GM23248 (cell line): ENCODE results near the gene DPEP2NB. TPM values are rescaled to one million over a fixed set of nuclear protein-coding genes. Genes with fewer than 3 reads are reported as not detected.
"Not testable (repeated sequence)": the region's sequence is repeated elsewhere in the genome, so short reads cannot be mapped to it uniquely, and the experiment has no call there.

Experiments
- DNase-seq: peaks from one replicate; pipeline ENCODE4 v3.0.0-alpha.2; 2015
- H2AFZ ChIP-seq: fragments of 200-600 bp; sonication (generic); 2 replicates; pipeline ENCODE4 v1.6.1; 2016; ENCODE audit warnings: antibody characterized with exemption
- H3F3A ChIP-seq: fragments of 200-600 bp; sonication (generic); 2 replicates; pipeline ENCODE4 v1.6.1; 2016; ENCODE audit warnings: mild to moderate bottlenecking, antibody characterized with exemption, mixed run types; ENCODE audit not compliant: insufficient read depth
- H3K27ac ChIP-seq: fragments of 200-600 bp; sonication (generic); 2 replicates; pipeline ENCODE4 v1.5.1; 2016; ENCODE audit warnings: mild to moderate bottlenecking
- H3K27me3 ChIP-seq: fragments of 200-600 bp; sonication (generic); replicated peaks from 2 replicates; pipeline ENCODE4 v1.6.1; 2016; ENCODE audit warnings: mild to moderate bottlenecking; ENCODE audit not compliant: insufficient read depth
- H3K36me3 ChIP-seq: fragments of 200-600 bp; sonication (generic); 2 replicates; pipeline ENCODE4 v1.6.1; 2016; ENCODE audit warnings: low read depth, mild to moderate bottlenecking
- H3K4me1 ChIP-seq: fragments of 200-600 bp; sonication (generic); 2 replicates; pipeline ENCODE4 v1.6.1; 2016; ENCODE audit warnings: mild to moderate bottlenecking; ENCODE audit not compliant: insufficient read depth
- H3K4me2 ChIP-seq: fragments of 200-600 bp; sonication (generic); one replicate; pipeline ENCODE4 v1.6.1; 2016; ENCODE audit warnings: mild to moderate bottlenecking; ENCODE audit not compliant: unreplicated experiment
- H3K4me3 ChIP-seq: fragments of 200-600 bp; sonication (generic); 2 replicates; pipeline ENCODE4 v1.5.1; 2016; ENCODE audit warnings: mild to moderate bottlenecking
- H3K79me2 ChIP-seq: fragments of 200-600 bp; sonication (generic); 2 replicates; pipeline ENCODE4 v1.6.1; 2016; ENCODE audit warnings: mild to moderate bottlenecking; ENCODE audit not compliant: insufficient read depth
- H3K9ac ChIP-seq: fragments of 200-600 bp; sonication (generic); 2 replicates; pipeline ENCODE4 v1.6.1; 2016; ENCODE audit warnings: mild to moderate bottlenecking
- H3K9me2 ChIP-seq: fragments of 200-600 bp; sonication (generic); 2 replicates; pipeline ENCODE4 v1.6.1; 2016; ENCODE audit warnings: mixed run types, mild to moderate bottlenecking, moderate library complexity; ENCODE audit not compliant: insufficient read depth
- H3K9me3 ChIP-seq: fragments of 200-600 bp; sonication (generic); one replicate; pipeline ENCODE4 v1.6.1; 2017; ENCODE audit warnings: low read depth
- H4K20me1 ChIP-seq: fragments of 200-600 bp; sonication (generic); 2 replicates; pipeline ENCODE4 v1.6.0; 2016; ENCODE audit not compliant: insufficient read depth
- EZH2 ChIP-seq: fragments of 200-600 bp; sonication (generic); IDR thresholded peaks from 2 replicates; pipeline ENCODE4 v1.6.1; 2018; ENCODE audit warnings: antibody characterized with exemption, mild to moderate bottlenecking; ENCODE audit not compliant: insufficient read depth, poor library complexity, severe bottlenecking
- EZH2phosphoT487 ChIP-seq: fragments of 200-600 bp; sonication (generic); IDR thresholded peaks from 2 replicates; pipeline ENCODE4 v1.6.1; 2018; ENCODE audit warnings: antibody characterized with exemption, moderate library complexity, mild to moderate bottlenecking, low read depth; ENCODE audit not compliant: insufficient read depth
- WGBS, 2 experiments: methylation state at CpG; one replicate each; pipeline ENCODE4 v1.1.6; 2015 to 2017; ENCODE audit warnings: low lambda C conversion rate in 2 of 2, low coverage in 1 of 2; ENCODE audit errors: missing lambda C conversion rate in 2 of 2; 5-methylcytosine and 5-hydroxymethylcytosine counted together
- in situ Hi-C: fragments of 300-500 bp; cut with MboI; formaldehyde crosslinking; loops from 2 replicates; pipeline ENCODE4 v1.15.0; 2020
- polyA plus RNA-seq: library from polyadenylated mRNA; unstranded; fragments of >200 nt; fragmentation: Nextera tagmentation; extraction: Ambion mirVana; gene quantifications from 2 replicates; pipeline ENCODE4 v1.2.1, GENCODE V29; 2016
- total RNA-seq: library from RNA; depleted of rRNA; stranded (reverse); fragments of >200 nt; shearing (Covaris generic); gene quantifications from 2 replicates; pipeline ENCODE4 v1.2.3, GENCODE V29; 2014

DPEP2NB gene
- total and polyA plus RNA-seq, 2 experiments from 2014 or later, result not detected

DNA sequence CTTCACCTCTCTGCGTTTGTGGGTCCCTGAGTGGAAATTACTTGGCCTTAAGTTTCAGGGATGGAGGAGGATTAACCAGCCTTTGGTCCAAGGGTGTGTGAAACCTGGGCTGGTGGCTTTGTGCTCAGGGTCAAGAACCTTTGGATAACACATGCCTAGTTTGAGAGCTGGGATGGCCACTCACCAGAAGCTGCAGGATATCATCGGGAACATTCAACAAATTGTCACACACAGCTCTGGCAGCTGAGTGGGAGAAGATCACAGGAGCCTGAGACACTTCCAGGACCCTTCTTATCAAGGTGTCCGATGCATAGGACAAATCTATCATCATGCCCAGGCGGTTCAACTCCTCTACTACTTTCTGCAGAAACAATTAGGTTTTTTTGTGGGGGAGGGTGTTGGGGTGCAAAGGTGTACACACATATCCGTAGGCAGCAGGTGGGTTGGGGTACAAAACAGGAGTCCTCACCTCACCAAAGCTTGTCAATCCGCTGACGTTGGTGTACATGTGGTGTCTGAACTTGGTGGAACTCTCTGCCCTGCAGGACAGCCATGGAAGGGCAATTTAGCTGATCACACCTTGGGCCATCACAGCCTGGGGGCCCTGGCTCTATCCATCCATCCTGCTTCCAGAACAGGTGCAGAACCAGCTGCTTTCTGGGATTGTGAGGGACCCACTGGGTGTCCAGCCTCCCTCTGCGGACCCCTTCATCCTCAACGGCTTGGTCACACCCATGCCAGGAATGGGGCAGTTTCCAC is 38.1 kb downstream of the DPEP2NB start:
- Histone ChIP-seq H3K9ac (no peak overlapping the region), H4K20me1 (no peaks in the 10 kb centered on the region), H3K27me3 (no peaks in the 10 kb centered on the region), H3K79me2 (no peaks in the 10 kb centered on the region), H3K36me3 (no peaks in the 10 kb centered on the region), H3K4me3 (no peak overlapping the region), H3K4me2 (no peak overlapping the region), H3K4me1 (no peaks in the 10 kb centered on the region), H2AFZ (no peak overlapping the region), H3F3A (no peaks in the 10 kb centered on the region), H3K27ac (no peak overlapping the region), H3K9me3 (no peaks in the 10 kb centered on the region), H3K9me2 (no peaks in the 10 kb centered on the region)
- DNase-seq, result no peak
- in situ Hi-C loops, result no loop called here
- 78% methylated on average over 9 of the region's 9 CpGs for WGBS, 2 experiments
- TF ChIP-seq EZH2, result no peak
- TF ChIP-seq EZH2phosphoT487, result no peak

GRCh38 chr16:67977005-67977404 is 38.7 kb downstream of the DPEP2NB start:
- Histone ChIP-seq H4K20me1 (no peaks in the 10 kb centered on the region), H3F3A (no peaks in the 10 kb centered on the region), H3K9me2 (no peaks in the 10 kb centered on the region), H3K4me3 (no peak overlapping the region), H3K36me3 (no peaks in the 10 kb centered on the region), H2AFZ (no peak overlapping the region), H3K4me2 (no peak overlapping the region), H3K27ac (no peak overlapping the region), H3K27me3 (no peaks in the 10 kb centered on the region), H3K79me2 (no peaks in the 10 kb centered on the region), H3K9ac (no peak overlapping the region), H3K9me3 (no peaks in the 10 kb centered on the region), H3K4me1 (no peaks in the 10 kb centered on the region)
- 51 to 65% methylated on average over 3 to 5 of the region's 5 CpGs for WGBS, 2 experiments
- in situ Hi-C loops, result no loop called here
- DNase-seq, result no peak
- TF ChIP-seq EZH2 (no peak), EZH2phosphoT487 (no peak)

- H3K4me3 ChIP-seq, result no peak overlapping the region
- H3K27me3 ChIP-seq, result no peaks in the 10 kb centered on the region
- no peak for DNase-seq
- no peaks in the 10 kb centered on the region for H3K4me1 ChIP-seq
- no peaks in the 10 kb centered on the region for H3K9me3 ChIP-seq
- H3K79me2 ChIP-seq, result no peaks in the 10 kb centered on the region
- no peaks in the 10 kb centered on the region for H3K36me3 ChIP-seq
- no peak overlapping the region for H3K27ac ChIP-seq
- H2AFZ ChIP-seq, result no peak overlapping the region
- H3F3A ChIP-seq, result no peaks in the 10 kb centered on the region
- no peaks in the 10 kb centered on the region for H4K20me1 ChIP-seq
- TF ChIP-seq EZH2, result no peak
- TF ChIP-seq EZH2phosphoT487, result no peak
- H3K4me2 ChIP-seq, result no peak overlapping the region
- H3K9ac ChIP-seq, result no peak overlapping the region
- H3K9me2 ChIP-seq, result no peaks in the 10 kb centered on the region
- in situ Hi-C loops, result no loop called here
- 79 to 92% methylated on average over 2 of the region's 2 CpGs for WGBS, 2 experiments
These were observed 39.5 kb downstream of the DPEP2NB start for GRCh38 chr16:67976205-67976604.

DNA sequence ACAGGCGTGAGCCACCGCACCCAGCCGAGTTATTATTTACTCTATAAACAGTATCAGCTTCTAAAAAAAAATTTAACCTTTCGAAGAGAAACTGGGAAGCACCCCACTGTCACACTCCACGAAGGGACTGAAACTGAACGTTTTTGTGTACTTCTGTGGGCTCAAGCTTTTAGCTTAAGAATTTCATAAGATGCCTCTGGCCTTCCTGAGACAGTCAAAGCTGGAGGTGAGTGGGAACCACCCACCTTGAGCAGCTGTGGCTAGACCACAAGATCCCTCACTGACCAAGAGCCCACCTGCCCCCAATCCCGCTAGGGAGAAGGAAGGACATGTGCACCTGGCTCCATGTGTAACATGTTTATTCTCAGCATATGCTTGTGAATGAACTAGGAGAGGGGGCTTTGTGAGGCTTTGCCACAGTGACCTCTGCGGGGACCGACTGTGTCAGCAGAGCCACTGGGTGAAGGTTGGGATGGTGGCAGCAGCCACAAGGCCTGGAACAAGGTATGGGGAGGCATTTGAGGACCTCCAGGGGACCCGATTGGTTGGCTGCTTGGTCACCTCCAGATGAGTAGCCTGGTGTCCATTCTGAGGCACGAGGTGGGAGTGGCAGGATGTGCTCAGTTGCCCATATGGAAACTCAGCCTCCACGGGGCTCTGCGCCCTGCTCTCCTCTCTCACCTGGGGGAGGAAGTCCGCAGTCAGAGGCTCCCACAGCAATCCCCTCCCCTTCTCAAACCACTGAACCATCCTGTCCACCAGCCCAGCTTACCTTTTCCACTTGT is 40.2 kb downstream of the DPEP2NB start:
- H3K4me2 ChIP-seq, result no peak overlapping the region

DNA sequence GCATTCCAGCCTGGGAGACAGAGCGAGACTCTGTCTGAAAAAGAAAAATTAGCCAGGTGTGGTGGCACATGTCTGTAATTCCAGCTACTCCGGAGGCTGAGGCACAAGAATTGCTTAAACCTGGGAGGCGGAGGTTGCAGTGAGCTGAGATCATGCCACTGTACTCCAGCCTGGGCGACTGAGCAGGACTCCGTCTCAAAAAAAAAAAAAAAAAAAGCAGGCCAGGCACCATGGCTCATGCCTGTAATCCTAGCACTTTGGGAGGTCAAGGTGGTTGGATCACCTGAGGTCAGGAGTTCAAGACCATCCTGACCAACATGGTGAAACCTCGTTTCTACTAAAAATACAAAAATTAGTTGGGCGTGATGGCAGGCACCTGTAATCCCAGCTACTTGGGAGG is 43.4 kb downstream of the DPEP2NB start:
- H2AFZ ChIP-seq, H3K4me3 ChIP-seq, H3K79me2 ChIP-seq, H3K9ac ChIP-seq, H3K27me3 ChIP-seq, H3K4me2 ChIP-seq, in situ Hi-C loops, H3K9me3 ChIP-seq, DNase-seq, H4K20me1 ChIP-seq, H3K4me1 ChIP-seq, H3K27ac ChIP-seq, H3F3A ChIP-seq, H3K36me3 ChIP-seq, H3K9me2 ChIP-seq: not testable (repeated sequence)
- 95 to 96% methylated on average over 6 to 7 of the region's 7 CpGs for WGBS, 2 experiments

More for the DNA sequence above, 40.2 kb downstream of the DPEP2NB start:
- no peak overlapping the region for H3K4me3 ChIP-seq
- in situ Hi-C loops, result no loop called here
- no peaks in the 10 kb centered on the region for H3F3A ChIP-seq
- H2AFZ ChIP-seq, result no peak overlapping the region
- WGBS, 2 experiments, result 69% methylated on average over 13 to 14 of the region's 14 CpGs
- no peaks in the 10 kb centered on the region for H3K27me3 ChIP-seq
- no peaks in the 10 kb centered on the region for H3K79me2 ChIP-seq
- no peak for TF ChIP-seq EZH2
- no peak for TF ChIP-seq EZH2phosphoT487
- no peaks in the 10 kb centered on the region for H3K9me2 ChIP-seq
- DNase-seq, result no peak
- no peaks in the 10 kb centered on the region for H3K9me3 ChIP-seq
- H3K36me3 ChIP-seq, result no peaks in the 10 kb centered on the region
- H3K4me1 ChIP-seq, result no peaks in the 10 kb centered on the region
- H3K27ac ChIP-seq, result no peak overlapping the region
- no peaks in the 10 kb centered on the region for H4K20me1 ChIP-seq
- no peak overlapping the region for H3K9ac ChIP-seq
